T-helper 1 cell treated with Interleukin-12 subunit alpha and Interleukin-12 subunit beta and Interleukin-4 antibody, amounts not matched to agents 30 ng/mL and 1 ng/mL, for 36 hours (primary cell): ENCODE results near the gene GLRX. TPM values are rescaled to one million over a fixed set of nuclear protein-coding genes. Genes with fewer than 3 reads are reported as not detected.
"Not testable (repeated sequence)": the region's sequence is repeated elsewhere in the genome, so short reads cannot be mapped to it uniquely, and the experiment has no call there.

Experiments used
- intact Hi-C: fragments of 100-400 bp; cut with micrococcal nuclease; formaldehyde crosslinking; loops from one replicate; pipeline ENCODE4 v1.15.1; 2024
- total RNA-seq: library from RNA; stranded (reverse); gene quantifications from 2 replicates; pipeline ENCODE4 v1.2.3, GENCODE V29; 2022

GLRX gene
- total RNA-seq, 1 donor from 2014 or later = 65.9 TPM

GRCh38 chr5:95856501-95856981 is 34.0 kb upstream of the GLRX start:
- intact Hi-C loops = loop anchor here (5.0 kb wide), 1 partner anchor 381 kb away; no protein-coding TSS in a partner anchor

DNA sequence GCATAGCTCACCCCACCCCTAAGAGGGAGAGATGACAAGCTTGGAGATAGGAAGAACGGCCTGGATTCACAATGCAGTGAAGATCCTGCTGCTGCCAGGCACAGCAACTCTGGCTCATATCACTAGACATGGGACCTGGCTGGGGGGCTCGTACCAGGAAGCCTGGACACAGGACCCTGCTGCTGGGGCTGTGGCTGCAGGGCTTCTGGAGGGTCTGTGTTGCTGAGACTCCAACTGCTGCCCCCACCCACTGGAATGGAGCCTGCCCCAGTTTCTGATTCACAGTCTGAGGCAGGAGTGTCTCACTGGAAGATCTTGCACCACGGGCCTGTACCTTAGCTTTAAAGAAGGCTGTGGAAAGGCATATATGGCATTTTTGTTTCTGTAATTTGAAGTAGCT is 31.0 kb upstream of the GLRX start:
- intact Hi-C loops = no loop called here

DNA sequence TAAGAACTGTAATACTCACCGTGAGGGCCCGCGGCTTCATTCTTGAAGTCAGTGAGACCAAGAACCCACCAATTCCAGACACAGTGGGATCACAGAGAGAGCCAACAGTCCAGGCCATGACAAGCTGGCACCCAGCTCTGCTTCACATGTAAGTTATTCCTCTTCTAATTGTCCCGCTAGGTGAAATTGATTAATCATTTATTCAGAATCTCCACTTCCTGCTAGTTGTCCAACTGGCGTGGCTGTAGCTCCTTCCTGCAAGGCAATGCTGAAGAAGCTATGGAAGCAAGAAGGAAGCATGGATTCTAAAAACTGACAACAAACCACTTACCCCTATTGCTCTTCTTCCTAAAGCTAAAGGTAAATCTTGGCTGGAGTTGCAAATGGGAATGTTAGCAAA is 30.0 kb upstream of the GLRX start:
- intact Hi-C loops = no loop called here

DNA sequence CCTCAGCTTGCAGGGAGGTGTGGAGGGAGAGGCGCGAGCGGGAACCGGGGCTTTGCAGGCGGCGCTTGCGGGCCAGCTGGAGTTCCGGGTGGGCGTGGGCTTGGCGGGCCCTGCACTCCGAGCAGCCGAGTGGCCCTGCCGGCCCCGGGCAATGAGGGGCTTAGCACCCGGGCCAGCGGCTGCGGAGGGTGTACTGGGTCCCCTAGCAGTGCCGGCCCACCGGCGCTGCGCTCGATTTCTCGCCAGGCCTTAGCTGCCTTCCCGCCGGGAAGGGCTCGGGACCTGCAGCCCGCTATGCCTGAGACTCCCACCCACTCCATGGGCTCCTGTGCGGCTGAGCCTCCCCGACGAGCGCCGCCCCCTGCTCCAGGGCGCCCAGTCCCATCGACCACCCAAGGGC is 28.6 kb upstream of the GLRX start:
- intact Hi-C loops = not testable (repeated sequence)

DNA sequence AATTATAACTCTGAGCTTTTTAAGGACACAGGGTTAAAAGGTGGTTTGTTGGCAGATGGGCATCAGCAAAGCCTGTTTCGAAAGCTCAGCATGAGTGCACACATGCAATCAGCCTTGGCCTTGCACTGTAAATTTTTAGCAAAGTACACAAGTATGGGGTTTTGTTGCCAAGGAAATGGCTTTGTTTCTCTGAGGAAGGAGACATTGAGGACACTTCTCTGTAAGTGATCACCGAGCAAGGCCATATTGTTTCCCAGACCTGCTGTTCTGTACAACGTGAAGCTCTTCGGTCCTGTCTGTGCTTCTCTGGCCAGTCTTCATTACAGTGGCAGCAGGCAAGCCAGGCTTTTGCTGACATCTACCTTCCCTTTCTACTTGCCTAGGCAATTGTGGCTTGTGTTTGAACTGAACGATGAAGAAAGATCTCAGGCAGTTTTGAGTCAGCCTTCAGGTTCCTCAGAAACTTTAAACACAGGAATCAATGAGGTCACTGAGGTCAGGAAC is 27.9 kb upstream of the GLRX start:
- intact Hi-C loops = no loop called here

DNA sequence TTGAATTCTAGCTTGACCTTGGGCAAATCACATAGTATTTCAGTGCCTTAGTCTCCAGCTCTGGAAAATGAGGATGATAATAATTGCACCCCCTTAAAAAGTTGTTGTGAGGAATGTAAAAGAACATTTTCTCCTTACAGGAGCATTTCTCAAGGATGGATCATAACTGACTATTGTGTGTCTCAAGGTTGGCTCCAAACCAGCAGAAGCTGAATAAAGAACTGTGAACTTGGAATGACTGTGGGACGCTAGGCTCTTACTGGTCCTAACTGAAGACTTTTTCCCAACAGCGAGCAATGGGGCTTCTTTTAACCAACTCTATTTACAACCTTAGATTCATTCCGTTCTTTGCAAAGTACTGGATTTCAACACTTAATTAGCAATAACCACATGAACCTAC is 26.2 kb upstream of the GLRX start:
- intact Hi-C loops = loop anchor here (10.0 kb wide), 1 partner anchor 564 kb away; the partner anchor contains the start of gene MCTP1

DNA sequence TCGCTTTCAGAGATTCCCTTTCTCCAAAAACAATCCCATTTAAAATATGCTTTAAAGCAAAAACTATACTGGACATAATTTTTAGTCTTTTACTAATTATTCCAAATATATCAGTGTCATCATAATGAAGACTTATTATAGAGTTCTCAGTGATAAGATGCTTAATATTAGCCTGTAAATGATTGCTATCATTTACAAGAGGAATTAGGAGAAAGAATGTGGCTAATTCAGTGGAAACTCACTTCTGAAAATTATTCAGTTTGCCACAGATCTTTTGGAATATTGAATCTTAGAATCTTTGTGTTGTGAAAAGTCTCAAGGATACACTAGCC is 24.7 kb upstream of the GLRX start:
- intact Hi-C loops = loop anchor here (1.0 to 10.0 kb wide), 10 partner anchors 12 to 880 kb away; partner anchors contain the start of genes ARSK, GLRX, MCTP1 and SKIC3

DNA sequence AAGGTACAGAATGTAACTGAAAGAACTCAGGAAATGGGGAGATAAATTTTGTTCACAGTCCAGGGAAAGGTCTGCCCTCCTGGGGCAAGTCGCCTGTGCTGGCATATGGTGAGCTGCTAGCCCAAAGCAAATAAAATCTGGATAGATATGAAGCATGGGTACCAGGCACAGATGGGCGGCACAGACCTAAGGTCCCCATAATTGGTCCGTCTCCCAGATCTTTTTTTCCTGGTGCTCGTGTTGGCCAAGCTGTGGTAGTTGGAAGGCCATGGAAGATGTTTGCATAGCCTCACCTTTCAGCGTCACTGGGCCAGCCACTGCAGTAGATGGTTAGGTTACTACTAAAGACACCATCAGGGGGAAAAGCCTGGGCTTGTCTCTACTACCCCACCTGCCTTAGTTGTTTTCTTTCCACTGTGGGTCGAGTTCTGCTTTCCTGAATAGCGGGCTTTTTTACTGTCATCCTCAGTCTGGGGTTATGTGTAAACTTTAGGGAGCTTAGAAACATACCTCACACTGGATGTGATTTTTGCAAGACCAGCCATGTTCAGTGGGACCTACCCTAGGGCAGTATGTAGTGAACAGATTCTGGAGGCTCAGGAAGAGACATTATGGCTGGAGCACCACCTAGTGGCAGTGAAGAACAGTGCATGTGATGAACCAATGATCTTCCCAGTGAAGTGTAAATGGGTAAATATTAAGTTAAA is 24.2 kb upstream of the GLRX start:
- intact Hi-C loops = loop anchor here (1.0 to 10.0 kb wide), 10 partner anchors 11 to 880 kb away; partner anchors contain the start of genes ARSK, GLRX, MCTP1 and SKIC3

- intact Hi-C loops = loop anchor here (10.0 kb wide), 1 partner anchor 561 kb away; the partner anchor contains the start of gene MCTP1
Measured at GRCh38 chr5:95845391-95845790, 22.9 kb upstream of the GLRX start.

- intact Hi-C loops = loop anchor here (1.0 to 10.0 kb wide), 5 partner anchors 8 to 559 kb away; partner anchors contain the start of genes GLRX and MCTP1
Measured at GRCh38 chr5:95843733-95844223, 21.3 kb upstream of the GLRX start.

GRCh38 chr5:95842854-95843544 is 20.5 kb upstream of the GLRX start:
- intact Hi-C loops = loop anchor here (1.0 to 10.0 kb wide), 5 partner anchors 8 to 558 kb away; partner anchors contain the start of genes GLRX and MCTP1

DNA sequence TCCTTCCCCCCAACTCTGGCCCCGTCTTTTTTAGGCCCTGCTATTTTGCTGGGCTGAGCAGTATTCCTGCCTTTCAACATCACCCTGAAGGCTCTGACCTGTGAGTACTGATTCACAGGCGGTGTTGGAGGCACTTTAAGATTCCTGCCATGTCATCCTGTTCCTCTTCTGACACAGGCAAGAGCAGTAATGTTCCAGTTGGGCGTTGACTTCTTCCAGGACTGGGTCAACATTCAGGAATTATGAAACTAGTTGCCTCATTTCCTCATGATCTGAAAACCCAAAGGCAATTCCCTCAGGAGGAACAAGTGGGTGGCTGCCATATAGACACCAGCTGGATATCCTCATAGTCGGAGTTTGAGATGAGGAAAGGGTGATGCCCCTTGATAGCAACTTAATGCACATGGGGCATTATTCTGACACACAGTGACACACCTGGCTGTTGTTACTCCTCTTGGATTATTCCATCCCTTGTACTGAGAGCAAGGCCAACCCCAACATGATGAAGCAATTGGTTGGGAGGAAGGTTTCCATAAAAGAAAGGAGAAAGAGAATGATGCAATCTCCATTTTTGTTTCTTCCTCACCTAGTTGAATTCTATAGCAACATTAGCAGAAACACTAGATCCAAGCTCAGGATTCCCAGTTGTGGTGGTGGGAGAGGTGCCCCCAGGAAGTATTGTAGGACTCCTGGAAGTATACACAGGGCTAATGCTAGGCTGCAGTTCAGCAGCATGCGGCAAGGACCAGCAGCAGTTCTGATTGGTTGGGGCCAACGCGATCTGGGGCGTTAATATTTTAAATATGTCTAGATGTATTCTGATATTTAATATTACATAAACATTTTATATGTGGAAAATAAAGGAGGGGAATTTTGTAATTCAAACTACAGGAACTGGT is 19.6 kb upstream of the GLRX start:
- intact Hi-C loops = loop anchor here (10.0 kb wide), 1 partner anchor 557 kb away; the partner anchor contains the start of gene MCTP1

GRCh38 chr5:95840956-95841705 is 18.6 kb upstream of the GLRX start:
- intact Hi-C loops = loop anchor here (10.0 kb wide), 1 partner anchor 556 kb away; the partner anchor contains the start of gene MCTP1

DNA sequence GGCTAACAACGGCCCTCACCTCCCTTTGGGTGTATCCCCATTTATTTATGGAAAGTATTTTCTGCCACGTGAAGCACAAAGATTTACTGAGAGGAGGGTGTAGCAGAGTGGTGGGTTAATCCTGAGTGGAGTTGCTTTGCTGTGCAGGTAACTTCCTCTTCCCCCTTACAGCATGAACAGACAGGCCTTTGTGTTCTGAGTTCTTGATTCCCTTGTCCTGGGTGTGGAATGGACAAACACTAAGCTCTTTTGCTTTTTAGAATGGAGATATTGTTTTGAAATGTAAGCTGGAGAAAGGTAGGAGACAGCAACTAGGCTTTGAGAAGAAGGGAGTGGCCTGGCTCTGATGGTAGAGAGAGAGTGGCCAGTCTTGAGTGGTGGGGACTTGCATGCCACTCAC is 17.1 kb upstream of the GLRX start:
- intact Hi-C loops = loop anchor here (10.0 kb wide), 1 partner anchor 555 kb away; the partner anchor contains the start of gene MCTP1

GRCh38 chr5:95838556-95838955 is 16.0 kb upstream of the GLRX start:
- intact Hi-C loops = no loop called here

- intact Hi-C loops = no loop called here
Measured at GRCh38 chr5:95838001-95838520, 15.5 kb upstream of the GLRX start.

DNA sequence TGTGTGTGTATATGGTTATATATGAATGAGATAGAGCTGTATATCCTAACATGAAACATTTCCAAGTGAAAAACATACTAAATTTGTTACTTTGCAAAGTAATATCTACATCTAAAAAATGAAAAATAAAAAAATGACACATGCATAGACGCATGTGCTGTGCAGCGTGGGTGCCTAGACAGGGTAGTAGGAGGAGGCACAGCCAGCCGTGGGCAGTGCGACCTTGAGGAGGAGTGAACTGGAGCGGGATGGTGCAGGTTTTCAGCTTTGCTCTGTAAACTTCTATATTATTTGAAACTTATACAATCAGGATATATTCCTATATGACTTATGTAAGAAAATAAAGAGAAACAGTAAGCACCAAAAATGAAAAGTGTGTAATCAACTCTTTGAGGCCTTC is 15.0 kb upstream of the GLRX start:
- intact Hi-C loops = no loop called here

DNA sequence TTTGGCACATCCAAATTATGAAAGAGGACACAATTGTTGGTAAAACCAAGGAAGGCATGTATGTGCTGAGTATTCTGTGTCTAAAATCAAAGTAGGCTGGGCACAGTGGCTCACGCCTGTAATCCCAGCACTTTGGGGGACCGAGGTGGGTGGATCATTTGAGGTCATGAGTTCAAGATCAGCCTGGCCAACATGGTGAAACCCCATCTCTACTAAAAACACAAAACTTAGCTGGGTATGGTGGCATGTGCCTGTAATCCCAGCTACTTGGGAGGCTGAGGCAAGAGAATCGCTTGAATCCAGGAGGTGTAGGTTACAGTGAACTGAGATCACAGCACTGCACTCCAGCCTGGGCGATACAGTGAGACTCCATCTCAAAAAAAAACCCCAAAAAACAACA is 14.4 kb upstream of the GLRX start:
- intact Hi-C loops = not testable (repeated sequence)

DNA sequence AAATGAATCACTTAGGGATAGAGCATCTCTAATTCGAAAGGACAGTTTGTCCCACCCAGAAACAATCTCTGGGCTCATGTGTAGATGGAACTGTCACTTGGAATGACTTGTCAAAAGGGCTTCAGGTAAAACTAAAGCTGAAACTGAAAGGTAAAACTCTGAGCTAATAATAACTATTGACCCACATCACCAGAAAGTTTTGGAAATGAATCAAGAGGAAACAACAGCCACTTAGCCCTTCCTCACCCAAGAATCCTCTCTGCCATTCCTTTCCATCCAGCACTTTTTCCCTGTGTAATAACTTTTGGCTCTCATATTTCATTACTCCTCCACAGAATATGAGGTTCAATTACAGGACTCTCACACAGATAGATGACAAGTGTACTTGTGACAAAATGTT is 14.0 kb upstream of the GLRX start:
- intact Hi-C loops = no loop called here
